ENCODE results near the gene DSTN.

GRCh38 chr20:17648791-17649730 is 79.2 kb downstream of the DSTN start:
- no peak; the same call in 1 of the 2 replicates for TF ChIP-seq CTCF (conservative IDR thresholded peaks at IDR 0.05)
- no peak for TF ChIP-seq ZFX (IDR thresholded peaks at IDR 0.05)
